Brain microvascular endothelial cell (primary cell): ENCODE results near the gene SMIM28.

Experiments
- DNase-seq: peaks from one replicate; pipeline ENCODE4 v3.0.0-alpha.2; 2020
- H3K27ac ChIP-seq: fragments of 250-450 bp; sonication (Bioruptor Pico); 2 replicates; pipeline ENCODE4 v1.5.1; 2020; ENCODE audit warnings: mild to moderate bottlenecking, moderate library complexity
- H3K27me3 ChIP-seq: fragments of 250-450 bp; sonication (Bioruptor Pico); replicated peaks from 2 replicates; pipeline ENCODE4 v1.5.1; 2020; ENCODE audit warnings: mild to moderate bottlenecking
- H3K36me3 ChIP-seq: fragments of 250-450 bp; sonication (Bioruptor Pico); replicated peaks from 2 replicates; pipeline ENCODE4 v1.5.1; 2020; ENCODE audit warnings: mild to moderate bottlenecking
- H3K4me3 ChIP-seq: 2 replicates; pipeline ENCODE4 v1.5.1; 2011; ENCODE audit warnings: low read depth, mild to moderate bottlenecking, control low read depth, low read length, moderate library complexity
- in situ Hi-C: cut with HindIII; loops from 2 replicates; pipeline ENCODE4 v1.10.0; 2017; ENCODE audit warnings: low sequenced_read_pairs, low pct_ligation_motif_present
- TF ChIP-seq, protein P1 (sequence below): IDR thresholded peaks from 2 replicates; pipeline ENCODE4 v1.5.1; 2011; ENCODE audit warnings: low read depth, mild to moderate bottlenecking, moderate library complexity, low read length, control low read depth, inconsistent platforms; ENCODE audit errors: missing control alignments

SMIM28 gene

DNA sequence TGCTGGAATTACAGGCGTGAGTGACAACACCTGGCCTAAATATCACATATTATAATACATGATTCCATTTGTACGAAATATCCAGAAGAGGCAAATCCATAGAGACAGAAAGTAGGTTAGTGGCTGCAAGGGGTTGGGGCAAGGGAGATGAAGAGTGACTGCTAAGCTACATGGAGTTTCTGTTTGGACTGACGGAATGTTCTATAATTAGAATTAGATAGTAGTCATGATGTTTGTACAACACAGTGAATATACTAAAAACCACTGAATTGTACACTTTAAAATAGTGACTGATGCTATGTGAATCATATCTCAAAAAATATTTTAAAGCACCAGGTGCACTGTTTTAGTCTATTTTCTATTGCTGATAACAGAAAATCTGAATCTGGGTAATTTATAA, 22.6 kb downstream of the SMIM28 start:
- TF ChIP-seq, protein P1, sequence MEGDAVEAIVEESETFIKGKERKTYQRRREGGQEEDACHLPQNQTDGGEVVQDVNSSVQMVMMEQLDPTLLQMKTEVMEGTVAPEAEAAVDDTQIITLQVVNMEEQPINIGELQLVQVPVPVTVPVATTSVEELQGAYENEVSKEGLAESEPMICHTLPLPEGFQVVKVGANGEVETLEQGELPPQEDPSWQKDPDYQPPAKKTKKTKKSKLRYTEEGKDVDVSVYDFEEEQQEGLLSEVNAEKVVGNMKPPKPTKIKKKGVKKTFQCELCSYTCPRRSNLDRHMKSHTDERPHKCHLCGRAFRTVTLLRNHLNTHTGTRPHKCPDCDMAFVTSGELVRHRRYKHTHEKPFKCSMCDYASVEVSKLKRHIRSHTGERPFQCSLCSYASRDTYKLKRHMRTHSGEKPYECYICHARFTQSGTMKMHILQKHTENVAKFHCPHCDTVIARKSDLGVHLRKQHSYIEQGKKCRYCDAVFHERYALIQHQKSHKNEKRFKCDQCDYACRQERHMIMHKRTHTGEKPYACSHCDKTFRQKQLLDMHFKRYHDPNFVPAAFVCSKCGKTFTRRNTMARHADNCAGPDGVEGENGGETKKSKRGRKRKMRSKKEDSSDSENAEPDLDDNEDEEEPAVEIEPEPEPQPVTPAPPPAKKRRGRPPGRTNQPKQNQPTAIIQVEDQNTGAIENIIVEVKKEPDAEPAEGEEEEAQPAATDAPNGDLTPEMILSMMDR = no peak
- Histone ChIP-seq H3K36me3 (no peaks in the 10 kb centered on the region), H3K27me3 (no peaks in the 10 kb centered on the region), H3K4me3 (no peak overlapping the region), H3K27ac (no peak overlapping the region)
- in situ Hi-C loops = no loop called here
- DNase-seq = no peak

DNA sequence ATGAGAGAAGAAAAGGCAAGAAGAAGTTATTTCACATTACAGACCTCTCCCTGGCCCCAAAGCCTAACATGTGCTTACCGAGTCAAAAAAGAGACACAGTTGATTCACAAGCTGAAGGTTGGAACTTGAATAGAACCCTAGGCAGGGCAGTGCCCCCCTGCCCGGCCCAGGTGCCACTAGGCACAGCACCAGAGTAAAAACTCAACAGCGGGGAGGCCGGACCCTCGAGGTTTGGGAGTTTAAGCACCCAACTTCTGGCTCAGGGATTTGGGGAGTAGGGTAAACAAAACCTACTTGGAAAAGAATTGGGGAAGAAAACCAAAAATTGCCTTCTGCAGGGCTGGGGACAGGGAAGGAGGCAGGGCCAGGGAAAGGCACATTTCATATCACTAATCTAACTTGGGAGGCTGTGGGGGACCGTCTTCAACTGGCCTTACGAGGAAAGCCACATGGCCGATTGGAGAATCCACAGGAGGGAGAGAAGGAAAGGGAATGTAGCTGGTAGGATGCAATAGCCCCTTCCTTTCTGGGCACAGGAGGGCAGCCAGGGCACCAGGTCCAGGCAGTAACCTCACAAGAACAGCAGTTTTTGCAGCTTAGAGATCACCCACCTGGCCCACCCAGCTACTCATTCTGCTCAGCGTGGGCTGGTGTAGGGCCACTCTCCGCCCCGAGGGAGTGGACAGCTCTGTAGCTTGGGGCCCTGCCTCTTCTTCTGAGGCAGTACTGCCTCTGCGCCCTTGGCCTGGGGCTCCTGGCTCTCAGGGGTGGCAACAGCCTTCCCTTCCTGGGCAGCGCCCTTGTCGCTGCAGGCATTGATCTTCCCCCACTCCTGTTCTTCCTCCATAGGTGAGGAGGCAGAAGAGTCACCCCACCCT, 24.5 kb downstream of the SMIM28 start:
- H3K36me3 ChIP-seq = peaks cover 10% of the 10 kb centered on the region
- no peaks in the 10 kb centered on the region for H3K27me3 ChIP-seq
- no peak for DNase-seq
- no peak overlapping the region for H3K27ac ChIP-seq
- no peak overlapping the region for H3K4me3 ChIP-seq
- in situ Hi-C loops = no loop called here
- TF ChIP-seq, protein P1 = no peak

DNA sequence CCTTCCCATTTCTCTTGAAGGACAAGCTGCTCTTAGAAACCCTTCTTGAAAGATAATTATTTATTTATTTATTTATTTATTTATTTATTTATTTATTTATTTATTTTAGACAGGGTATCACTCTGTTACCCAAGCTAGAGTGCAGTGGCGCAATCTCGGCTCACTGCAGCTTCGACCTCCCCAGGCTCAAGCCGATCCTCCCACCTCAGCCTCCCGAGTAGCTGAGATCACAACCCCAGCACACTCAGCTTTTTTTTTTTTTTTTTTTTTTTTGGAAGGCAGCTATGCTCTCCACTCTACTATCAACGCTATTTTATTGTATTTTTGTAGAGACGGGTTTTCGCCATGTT, 25.1 kb downstream of the SMIM28 start:
- TF ChIP-seq, protein P1 = no peak
- Histone ChIP-seq H3K27me3 (no peaks in the 10 kb centered on the region), H3K36me3 (peaks cover 16% of the 10 kb centered on the region), H3K4me3 (no peak overlapping the region), H3K27ac (no peak overlapping the region)
- DNase-seq = no peak
- in situ Hi-C loops = no loop called here

DNA sequence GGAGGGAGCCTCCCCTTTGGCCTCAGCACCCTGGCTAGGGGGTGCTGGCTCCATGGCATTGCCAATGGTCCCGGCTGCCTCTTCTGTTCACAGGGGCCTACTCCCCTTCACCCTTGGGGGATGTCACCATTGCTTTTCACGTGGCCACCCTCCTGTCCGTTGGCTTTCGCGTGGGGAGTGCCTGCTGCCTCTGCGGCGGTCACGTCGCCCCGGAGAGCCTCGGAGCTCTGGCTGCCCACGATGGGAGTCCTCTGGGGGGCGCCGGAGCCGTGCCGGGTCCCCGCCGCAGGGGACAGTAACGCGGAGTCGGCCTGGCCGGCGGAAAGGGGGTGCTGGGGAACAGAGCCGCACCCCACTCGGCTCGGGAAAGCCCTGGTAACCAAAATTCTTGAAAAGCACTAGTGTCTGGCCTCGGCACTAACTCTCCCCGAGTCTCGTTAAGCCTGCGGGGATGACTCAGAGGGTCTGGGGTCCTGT, 25.7 kb downstream of the SMIM28 start:
- H3K4me3 ChIP-seq = peak overlapping the region; percentile 78
- TF ChIP-seq, protein P1 = peak; percentile 45
- no peaks in the 10 kb centered on the region for H3K27me3 ChIP-seq
- DNase-seq = no peak
- in situ Hi-C loops = no loop called here
- H3K36me3 ChIP-seq = peaks cover 19% of the 10 kb centered on the region
- peak overlapping the region; percentile 6 for H3K27ac ChIP-seq

DNA sequence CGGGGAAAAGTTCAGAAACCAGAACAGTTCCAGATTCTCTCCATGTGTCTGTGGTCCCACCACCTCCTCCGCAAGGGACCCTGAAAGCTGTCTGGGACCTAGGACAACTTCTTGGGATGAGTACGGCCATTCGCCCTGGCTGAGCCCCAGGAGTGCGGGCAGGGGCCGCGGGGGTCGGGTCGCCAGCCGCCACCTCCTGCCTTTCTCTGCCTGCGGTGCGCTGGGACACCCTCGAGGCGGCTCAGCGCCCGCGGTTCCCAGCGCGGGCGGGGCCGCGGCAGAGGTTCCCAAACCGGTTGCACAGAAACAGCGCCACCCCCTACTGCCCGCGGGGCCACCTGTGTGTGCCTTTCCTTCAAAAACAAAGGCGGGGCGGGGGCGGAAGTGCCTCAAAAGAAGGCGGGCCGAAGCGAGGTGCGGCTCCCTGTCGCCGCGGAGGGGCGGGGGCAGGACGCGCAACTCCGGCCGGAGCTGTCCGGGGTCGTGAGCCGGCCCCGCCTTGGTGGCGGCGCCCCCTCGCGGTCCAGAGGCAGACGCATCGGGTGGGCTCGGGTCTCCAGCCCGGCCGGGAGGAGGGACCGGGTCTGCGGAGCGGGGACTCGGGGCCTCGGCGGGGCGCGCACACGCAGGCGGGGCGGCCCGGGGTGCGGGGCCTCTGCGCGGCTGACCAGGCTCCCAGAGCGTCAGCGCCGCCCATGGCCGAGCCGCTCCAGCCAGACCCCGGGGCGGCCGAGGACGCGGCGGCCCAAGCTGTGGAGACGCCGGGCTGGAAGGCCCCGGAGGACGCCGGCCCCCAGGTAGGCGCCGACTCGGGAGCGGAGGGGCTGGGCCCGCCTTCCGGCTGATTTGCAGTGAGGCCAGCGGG, 26.3 kb downstream of the SMIM28 start, which contains the start of gene HEBP2:
Gene HEBP2 (plus strand): TSS at position 423 of the 865 bp plus-strand sequence. CDS start 273 bp downstream, at position 696.
- Histone ChIP-seq H3K27ac (peak within 1 kb of the TSS; percentile 6), H3K27me3 (no peaks in the 10 kb centered on the region), H3K36me3 (peaks cover 22% of the 10 kb centered on the region), H3K4me3 (peak within 1 kb of the TSS; percentile 78)
- DNase-seq = peak; percentile 72
- TF ChIP-seq, protein P1 = peak; percentile 40
- in situ Hi-C loops = no loop called here
